Effector memory CD4-positive, alpha-beta T cell (primary cell): ENCODE results near the gene PGLYRP3.

ENCODE experiments used
- DNase-seq, 3 donors: peaks; one replicate each; pipeline ENCODE4 v3.0.0-alpha.2; 2020
- H3K27ac ChIP-seq: 2 replicates; pipeline ENCODE4 v1.7.0; 2013; ENCODE audit warnings: mild to moderate bottlenecking, low read length, moderate library complexity; ENCODE audit not compliant: insufficient read depth, poor library complexity, severe bottlenecking
- H3K27me3 ChIP-seq: replicated peaks from 2 replicates; pipeline ENCODE4 v1.7.0; 2013; ENCODE audit warnings: mild to moderate bottlenecking, low read length; ENCODE audit not compliant: insufficient read depth, control insufficient read depth, poor library complexity, severe bottlenecking
- H3K36me3 ChIP-seq: 2 replicates; pipeline ENCODE4 v1.7.0; 2013; ENCODE audit warnings: mild to moderate bottlenecking, low read length, moderate library complexity; ENCODE audit not compliant: control insufficient read depth, insufficient read depth
- H3K4me1 ChIP-seq: 2 replicates; pipeline ENCODE4 v1.7.0; 2013; ENCODE audit warnings: low read length, mild to moderate bottlenecking; ENCODE audit not compliant: control insufficient read depth, insufficient read depth, poor library complexity, severe bottlenecking
- H3K4me3 ChIP-seq: 2 replicates; pipeline ENCODE4 v1.7.0; 2013; ENCODE audit warnings: low read length, low read depth, mild to moderate bottlenecking; ENCODE audit not compliant: insufficient read depth, poor library complexity, severe bottlenecking
- H3K9me3 ChIP-seq: 2 replicates; pipeline ENCODE4 v1.7.0; 2013; ENCODE audit warnings: mild to moderate bottlenecking, low read length, moderate library complexity; ENCODE audit not compliant: control insufficient read depth

Gene PGLYRP3

DNA sequence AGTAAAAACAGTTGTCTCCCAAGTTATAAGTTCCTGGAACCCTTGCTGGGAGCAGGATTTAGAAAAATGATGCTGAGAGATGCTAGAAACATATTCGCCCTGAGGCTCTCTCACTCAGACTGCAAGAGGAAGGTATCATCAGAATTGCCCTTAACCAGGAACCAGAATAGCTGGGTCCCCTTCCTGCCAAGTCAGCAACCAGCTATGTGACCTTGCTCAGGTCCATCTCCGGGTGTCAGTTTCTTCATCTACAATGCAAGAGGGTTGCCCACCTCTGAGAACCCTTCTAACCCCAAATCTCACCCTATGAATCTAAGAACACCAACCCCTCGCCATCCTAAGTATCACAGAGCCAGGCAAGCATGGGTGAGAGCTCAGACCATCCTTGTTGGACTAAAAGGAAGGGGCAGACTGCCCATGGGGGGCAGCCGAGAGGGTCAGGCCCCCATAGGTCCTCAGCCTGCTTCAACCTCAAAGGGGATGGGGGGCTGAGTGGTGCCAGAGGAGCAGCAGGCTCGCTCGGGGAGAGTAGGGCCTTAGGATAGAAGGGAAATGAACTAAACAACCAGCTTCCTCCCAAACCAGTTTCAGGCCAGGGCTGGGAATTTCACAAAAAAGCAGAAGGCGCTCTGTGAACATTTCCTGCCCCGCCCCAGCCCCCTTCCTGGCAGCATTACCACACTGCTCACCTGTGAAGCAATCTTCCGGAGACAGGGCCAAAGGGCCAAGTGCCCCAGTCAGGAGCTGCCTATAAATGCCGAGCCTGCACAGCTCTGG, 44.5 kb upstream of the PGLYRP3 start:
- Histone ChIP-seq H3K4me3 (no peak overlapping the region), H3K27me3 (no peaks in the 10 kb centered on the region), H3K36me3 (no peaks in the 10 kb centered on the region), H3K4me1 (peaks cover 10% of the 10 kb centered on the region), H3K9me3 (no peaks in the 10 kb centered on the region), H3K27ac (no peak overlapping the region)
- DNase-seq: no peak

DNA sequence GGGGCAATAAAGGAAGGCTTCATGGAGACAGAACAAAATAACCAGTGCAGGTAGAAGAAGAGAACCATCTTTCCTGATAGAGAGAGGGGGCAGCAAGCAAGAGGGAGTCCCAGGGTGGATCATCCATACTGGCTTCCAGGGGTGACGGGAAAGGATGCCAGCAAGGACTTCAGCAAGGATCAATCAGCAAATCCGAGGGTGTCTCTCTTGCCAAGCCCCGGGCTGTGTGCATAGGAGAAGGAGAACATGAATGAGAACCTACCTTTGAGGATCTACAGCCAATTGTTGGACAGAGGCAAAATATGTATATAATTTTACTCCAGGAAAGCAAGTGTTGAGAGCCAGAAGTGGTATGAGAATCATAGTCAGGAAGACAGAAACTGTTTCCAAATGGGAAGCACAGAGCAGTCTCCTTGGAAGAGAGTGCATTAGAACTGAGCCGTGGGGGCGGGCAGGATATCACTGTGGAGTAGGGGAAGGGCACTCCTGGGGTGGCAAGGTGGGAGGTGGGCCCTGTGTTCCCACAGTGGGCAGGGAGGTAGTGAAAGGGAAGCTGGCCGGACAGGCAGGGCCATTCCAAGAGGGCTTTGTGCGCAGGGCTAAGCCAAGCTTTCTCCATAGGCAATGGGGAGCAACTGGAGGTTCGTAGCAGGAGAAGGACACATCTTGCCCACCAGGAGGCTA, 43.8 kb upstream of the PGLYRP3 start:
- peaks cover 10% of the 10 kb centered on the region for H3K4me1 ChIP-seq
- no peak for DNase-seq
- no peaks in the 10 kb centered on the region for H3K27me3 ChIP-seq
- H3K4me3 ChIP-seq: no peak overlapping the region
- H3K9me3 ChIP-seq: no peaks in the 10 kb centered on the region
- H3K27ac ChIP-seq: no peak overlapping the region
- H3K36me3 ChIP-seq: no peaks in the 10 kb centered on the region

DNA sequence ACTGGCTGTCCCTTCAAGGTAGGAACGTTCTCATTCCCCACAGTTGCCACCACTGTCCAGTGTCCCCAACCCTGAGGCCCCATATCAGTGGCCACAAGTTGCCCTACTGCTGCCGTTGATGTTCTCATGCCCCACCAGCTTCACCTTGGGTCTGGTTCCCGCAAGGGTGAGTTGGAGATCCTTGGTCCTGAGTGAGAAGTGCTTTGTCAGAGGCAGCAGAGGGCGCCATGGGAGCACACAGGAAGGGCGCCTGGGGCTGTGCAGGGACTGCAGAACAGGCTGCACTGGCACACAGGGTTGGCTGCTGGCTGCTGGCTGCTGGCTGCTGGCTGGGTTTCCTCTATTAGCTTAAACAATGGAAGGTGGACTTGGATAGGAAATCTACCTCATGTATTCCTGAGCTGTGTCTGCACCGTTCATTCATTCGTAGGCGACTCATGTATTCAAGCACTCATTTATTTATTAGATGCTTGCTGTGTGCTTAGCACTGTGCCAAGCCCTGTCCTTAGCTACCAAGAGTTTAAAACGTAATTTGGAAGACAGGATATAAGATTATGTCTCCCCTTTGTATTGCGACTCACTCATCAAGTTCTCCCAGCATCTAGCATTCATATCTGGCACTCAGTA, 42.8 kb upstream of the PGLYRP3 start:
- Histone ChIP-seq H3K4me3 (no peak overlapping the region), H3K27ac (no peak overlapping the region), H3K27me3 (no peaks in the 10 kb centered on the region), H3K4me1 (peaks cover 10% of the 10 kb centered on the region), H3K36me3 (no peaks in the 10 kb centered on the region), H3K9me3 (no peaks in the 10 kb centered on the region)
- DNase-seq: no peak

DNA sequence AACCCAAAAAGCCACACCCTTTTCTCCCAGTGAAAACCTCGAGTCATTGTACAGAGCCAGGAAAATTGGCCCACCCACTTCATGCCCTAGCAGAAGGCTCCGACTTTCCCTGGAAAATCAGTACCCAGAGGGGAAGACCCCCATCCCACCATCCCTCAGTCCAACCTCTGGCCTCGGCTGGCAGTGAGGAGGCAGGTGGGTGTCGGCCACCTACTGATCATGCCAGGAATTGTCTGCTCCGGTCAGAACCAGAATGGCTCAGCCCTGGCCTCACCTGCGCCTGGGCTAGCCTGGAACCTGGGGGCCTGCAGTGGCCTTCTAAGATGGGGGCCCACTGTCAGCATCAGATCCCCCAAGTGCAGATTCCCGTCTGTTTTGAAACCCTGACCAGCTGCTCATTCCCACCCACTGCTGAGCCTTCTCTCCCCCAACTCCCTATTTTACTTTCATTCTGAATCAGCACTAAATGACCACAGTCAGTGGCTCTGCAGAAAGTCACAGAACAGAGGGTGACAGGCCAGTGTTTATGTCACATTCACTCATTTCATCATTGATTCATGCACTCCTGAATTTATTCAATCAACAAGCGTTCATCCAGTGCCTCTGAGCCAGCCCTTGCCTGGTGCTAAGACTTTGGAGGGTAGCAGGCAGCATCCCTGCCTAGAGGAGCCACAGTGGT, 41.9 kb upstream of the PGLYRP3 start:
- Histone ChIP-seq H3K4me1 (peaks cover 10% of the 10 kb centered on the region), H3K27me3 (no peaks in the 10 kb centered on the region), H3K9me3 (no peaks in the 10 kb centered on the region), H3K4me3 (no peak overlapping the region), H3K36me3 (no peaks in the 10 kb centered on the region), H3K27ac (no peak overlapping the region)
- DNase-seq: no peak

DNA sequence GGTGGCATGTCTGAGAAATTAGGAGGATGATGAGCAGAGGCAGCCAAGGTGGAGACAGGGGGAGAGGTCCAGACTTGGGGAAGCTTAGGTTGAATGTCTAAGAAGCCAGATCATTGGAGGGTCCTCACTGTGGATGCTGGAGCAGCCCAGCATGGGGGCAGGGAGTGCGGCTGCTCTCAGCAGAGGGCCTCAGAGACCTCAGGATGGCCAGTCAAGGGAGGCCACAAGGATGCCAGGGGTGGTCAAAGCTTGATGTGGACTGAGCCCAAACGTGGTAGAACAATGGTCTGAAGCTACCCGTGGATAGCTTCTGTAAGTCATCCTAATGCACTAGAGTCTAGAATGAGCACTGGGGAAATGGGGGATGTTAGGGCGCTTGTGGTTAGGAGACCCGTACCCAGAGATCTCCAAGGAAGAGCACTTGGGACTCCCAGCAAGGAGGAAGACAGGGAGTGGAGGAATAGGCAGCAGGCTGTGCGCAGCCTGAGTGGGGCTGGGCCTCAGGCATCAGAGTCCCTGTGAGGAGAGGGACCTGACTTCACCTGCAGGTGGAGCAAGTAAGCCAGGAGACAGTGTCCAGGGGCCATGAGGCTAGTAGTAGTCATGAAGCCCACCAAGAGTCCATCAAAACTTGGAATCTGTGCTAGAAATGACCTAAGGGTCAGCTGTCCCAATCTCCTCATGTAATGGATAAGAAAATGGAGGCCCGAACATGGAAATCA, 40.6 kb upstream of the PGLYRP3 start:
- Histone ChIP-seq H3K9me3 (no peaks in the 10 kb centered on the region), H3K4me3 (no peak overlapping the region), H3K4me1 (peaks cover 10% of the 10 kb centered on the region), H3K27ac (no peak overlapping the region), H3K36me3 (no peaks in the 10 kb centered on the region), H3K27me3 (no peaks in the 10 kb centered on the region)
- DNase-seq: no peak

DNA sequence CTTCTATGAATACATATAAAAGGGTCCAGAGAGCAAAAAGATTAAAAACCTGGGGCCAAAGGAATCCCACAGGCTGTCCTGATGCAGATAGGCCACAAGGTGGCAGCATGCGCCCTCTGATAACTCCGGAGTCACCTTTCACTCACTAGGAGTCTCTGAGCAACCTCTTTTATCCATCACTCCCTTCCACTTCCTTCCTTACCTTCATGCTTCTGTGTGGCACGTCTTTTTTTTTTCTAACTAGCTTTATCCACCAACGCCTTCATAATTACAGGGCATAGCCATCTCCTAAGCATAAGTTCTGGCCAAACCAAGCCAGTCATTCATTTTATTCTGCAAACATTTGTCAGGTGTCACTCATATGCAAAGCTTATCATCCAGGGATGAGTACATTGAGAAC, 39.8 kb upstream of the PGLYRP3 start:
- Histone ChIP-seq H3K27ac (no peak overlapping the region), H3K27me3 (no peaks in the 10 kb centered on the region), H3K9me3 (no peaks in the 10 kb centered on the region), H3K4me3 (no peak overlapping the region), H3K4me1 (peaks cover 6% of the 10 kb centered on the region), H3K36me3 (no peaks in the 10 kb centered on the region)
- DNase-seq: peak; percentile 13 to 50 (median 30)

DNA sequence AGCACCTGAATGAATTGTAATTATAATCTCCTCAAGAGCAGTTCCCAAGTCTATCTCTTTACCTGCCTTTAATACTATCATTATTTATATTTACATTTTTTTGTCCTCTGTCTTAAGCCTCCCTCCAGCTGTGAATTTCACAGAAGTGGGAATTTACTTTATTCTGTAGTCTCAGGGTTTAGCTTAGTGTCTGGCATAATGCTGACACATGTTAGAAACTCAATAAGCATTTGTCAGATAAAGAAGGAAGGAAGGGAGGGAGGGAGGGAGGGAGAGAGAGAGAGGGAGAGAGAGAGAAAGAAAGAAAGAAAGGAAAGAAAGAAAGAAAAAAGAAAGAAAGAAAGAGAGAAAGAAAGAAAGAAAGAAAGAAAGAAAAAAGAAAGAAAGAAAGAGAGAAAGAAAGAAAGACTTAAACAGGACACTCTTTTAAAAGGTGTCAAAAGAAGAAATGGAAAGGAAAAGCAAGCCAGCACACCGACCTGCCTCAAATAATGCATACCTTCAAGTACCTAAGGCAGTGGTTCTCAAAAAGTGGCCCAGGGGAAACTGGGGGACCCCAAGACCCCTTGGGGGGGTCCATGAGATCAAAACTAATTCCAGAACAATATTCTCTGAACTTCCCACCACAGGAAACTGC, 37.7 kb upstream of the PGLYRP3 start:
- Histone ChIP-seq H3K4me1 (peaks cover 10% of the 10 kb centered on the region), H3K4me3 (no peak overlapping the region), H3K27me3 (no peaks in the 10 kb centered on the region), H3K36me3 (no peaks in the 10 kb centered on the region), H3K9me3 (no peaks in the 10 kb centered on the region), H3K27ac (no peak overlapping the region)
- no peak for DNase-seq

DNA sequence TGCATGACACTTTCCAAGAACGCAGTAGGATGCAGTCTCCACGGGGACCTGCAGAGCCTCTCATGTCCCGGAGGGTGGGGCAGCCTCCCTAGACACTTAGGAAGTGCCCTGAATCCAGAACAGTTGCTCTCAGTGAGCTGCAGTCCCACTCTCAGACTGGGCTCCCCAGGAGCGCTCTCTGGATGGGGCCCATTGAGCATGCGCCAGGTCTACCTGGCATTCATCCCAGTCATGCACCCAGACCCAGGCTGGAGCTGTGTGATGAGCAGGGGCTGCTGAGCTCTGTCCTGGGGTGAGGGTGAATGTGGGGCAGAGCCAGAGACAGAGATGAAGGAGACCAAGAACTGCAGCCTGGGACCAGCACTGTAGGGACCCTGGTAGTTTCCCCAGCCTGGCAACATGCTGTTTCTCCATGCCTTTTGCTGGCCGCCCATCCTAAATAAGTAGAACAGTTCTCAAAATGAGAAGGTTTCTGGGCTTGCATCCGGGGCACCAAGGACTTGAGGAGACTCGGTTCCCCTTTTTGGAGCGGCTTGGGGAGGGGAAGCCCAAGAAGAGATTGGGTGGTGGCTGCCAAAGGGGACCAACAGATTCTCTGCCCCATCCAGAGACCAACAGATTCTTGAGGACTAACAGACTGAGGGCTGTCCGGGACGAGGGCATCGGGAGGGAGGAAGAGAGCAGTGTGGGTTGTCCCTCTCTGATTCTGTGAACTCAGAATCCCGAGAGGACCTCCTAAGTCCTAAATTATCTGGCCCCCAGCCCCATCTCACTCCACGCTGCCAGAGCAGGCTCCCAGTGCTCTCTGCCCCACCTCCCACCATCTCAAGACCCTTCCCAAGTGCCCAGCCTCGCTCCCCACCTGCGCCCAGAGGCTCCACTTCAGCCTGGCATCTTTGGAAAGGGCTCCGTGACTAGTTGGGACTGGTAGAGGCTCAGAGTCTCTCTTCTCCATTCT, 36.9 kb upstream of the PGLYRP3 start:
- peaks cover 14% of the 10 kb centered on the region for H3K4me1 ChIP-seq
- H3K4me3 ChIP-seq: no peak overlapping the region
- no peaks in the 10 kb centered on the region for H3K27me3 ChIP-seq
- DNase-seq: no peak
- no peaks in the 10 kb centered on the region for H3K36me3 ChIP-seq
- H3K27ac ChIP-seq: no peak overlapping the region
- no peaks in the 10 kb centered on the region for H3K9me3 ChIP-seq
